H1 (cell line): Measurements from ENCODE around the gene MAD2L2. TPM values are rescaled to one million over a fixed set of nuclear protein-coding genes. Genes with fewer than 3 reads are reported as not detected.

ENCODE experiments used
- CTCF ChIA-PET: fragments of 300-600 bp; sonication (Branson Sonifier 250); formaldehyde crosslinking; loops from one replicate; lab custom pipeline; 2021; ENCODE audit not compliant: partially characterized antibody; lab: Charles Lee
- POLR2A ChIA-PET: fragments of 300-600 bp; sonication (Branson Sonifier 250); formaldehyde crosslinking; loops from one replicate; lab custom pipeline; 2021; ENCODE audit warnings: inconsistent platforms; ENCODE audit not compliant: partially characterized antibody; lab: Charles Lee
- DNase-seq, 2 experiments: peaks; one replicate each; pipeline versions ENCODE4 v3.0.0 to v3.0.0-alpha.2; 2010 to 2022; ENCODE audit warnings: low spot score in 2 of 2, low read depth in 1 of 2, mixed read lengths in 1 of 2
- FAIRE-seq: peaks from 2 replicates; lab custom pipeline; 2011; peaks lifted over from hg19 to GRCh38; lab: Jason Lieb, UNC
- H2AFZ ChIP-seq: 2 replicates; pipeline ENCODE4 v1.8.1; 2012; ENCODE audit warnings: low read length, inconsistent platforms
- H2AK5ac ChIP-seq: 2 replicates; pipeline ENCODE4 v1.6.1; 2013; ENCODE audit warnings: low read depth, low read length
- H2BK120ac ChIP-seq: replicated peaks from 2 replicates; pipeline ENCODE3; 2013; ENCODE audit warnings: low read depth, low read length, inconsistent platforms
- H2BK12ac ChIP-seq: 2 replicates; pipeline ENCODE4 v1.6.1; 2013; ENCODE audit warnings: low read depth, low read length
- H2BK15ac ChIP-seq: 2 replicates; pipeline ENCODE4 v1.6.1; 2013; ENCODE audit warnings: low read length
- H2BK20ac ChIP-seq: 2 replicates; pipeline ENCODE4 v1.6.1; 2013; ENCODE audit warnings: low read length
- H2BK5ac ChIP-seq: 2 replicates; pipeline ENCODE4 v1.6.1; 2013; ENCODE audit warnings: low read depth, low read length
- H3K14ac ChIP-seq: 2 replicates; pipeline ENCODE4 v1.6.1; 2013; ENCODE audit warnings: inconsistent platforms; ENCODE audit not compliant: insufficient read length
- H3K18ac ChIP-seq: 2 replicates; pipeline ENCODE4 v1.6.1; 2013; ENCODE audit warnings: low read length; ENCODE audit errors: extremely low read depth
- H3K23ac ChIP-seq: 2 replicates; pipeline ENCODE4 v1.6.1; 2013; ENCODE audit warnings: inconsistent platforms; ENCODE audit not compliant: insufficient read length
- H3K23me2 ChIP-seq: 2 replicates; pipeline ENCODE4 v1.6.1; 2013; ENCODE audit warnings: low read depth, low read length
- H3K27ac ChIP-seq: 2 replicates; pipeline ENCODE4 v1.6.1; 2011; ENCODE audit warnings: low read depth, low read length, inconsistent platforms
- H3K27me3 ChIP-seq, 4 experiments: replicated peaks in 1 of 4; 1 replicate in 1 of 4; 2 replicates in 3 of 4; pipeline versions ENCODE4 v1.6.1 to v1.8.1; 2011 to 2013; ENCODE audit warnings: low read length in 3 of 4, mild to moderate bottlenecking in 3 of 4, inconsistent platforms in 2 of 4, mixed read lengths in 2 of 4, moderate library complexity in 1 of 4; ENCODE audit not compliant: control insufficient read depth in 3 of 4, insufficient read depth in 3 of 4; ENCODE audit errors: extremely low read depth in 1 of 4
- H3K36me3 ChIP-seq, 4 experiments: 2 replicates each; pipeline versions ENCODE4 v1.6.1 to v1.8.1; 2011 to 2013; ENCODE audit warnings: mild to moderate bottlenecking in 4 of 4, low read length in 3 of 4, moderate library complexity in 2 of 4, control low read depth in 1 of 4, inconsistent platforms in 1 of 4; ENCODE audit not compliant: insufficient read depth in 4 of 4, control insufficient read depth in 2 of 4
- H3K4ac ChIP-seq: replicated peaks from 2 replicates; pipeline ENCODE3; 2013; ENCODE audit warnings: low read length, low read depth, mixed read lengths, inconsistent platforms; ENCODE audit not compliant: insufficient read length
- H3K4me1 ChIP-seq, 4 experiments: replicated peaks in 1 of 4; 1 replicate in 1 of 4; 2 replicates in 3 of 4; pipeline versions ENCODE4 v1.6.1 to v1.8.1; 2011 to 2013; ENCODE audit warnings: low read length in 3 of 4, inconsistent platforms in 2 of 4, mixed read lengths in 1 of 4; ENCODE audit not compliant: insufficient read depth in 4 of 4, control insufficient read depth in 3 of 4
- H3K4me2 ChIP-seq, 2 experiments: 2 replicates each; pipeline versions ENCODE4 v1.6.1 to v1.8.1; 2011 to 2013; ENCODE audit warnings: low read depth in 2 of 2, low read length in 2 of 2, control low read depth in 1 of 2, inconsistent platforms in 1 of 2, mild to moderate bottlenecking in 1 of 2; ENCODE audit not compliant: insufficient read depth in 1 of 2
- H3K4me3 ChIP-seq, 4 experiments: fragments of 200-600, 300-600 bp in 1 of 4; sonication (generic), shearing (Covaris generic), sonication (Bioruptor Twin) in 1 of 4; 2 replicates each; pipeline versions ENCODE4 v1.5.1 to v1.8.1; 2011 to 2016; ENCODE audit warnings: low read length in 4 of 4, low read depth in 3 of 4, control low read depth in 2 of 4, inconsistent platforms in 2 of 4, mild to moderate bottlenecking in 2 of 4, mixed read lengths in 1 of 4, moderate library complexity in 1 of 4; ENCODE audit not compliant: insufficient read depth in 2 of 4; ENCODE audit errors: extremely low read depth in 1 of 4
- H3K56ac ChIP-seq: replicated peaks from 2 replicates; pipeline ENCODE3; 2013; ENCODE audit warnings: low read depth, mild to moderate bottlenecking, mixed read lengths, low read length, inconsistent platforms; ENCODE audit not compliant: insufficient read length
- H3K79me1 ChIP-seq: 2 replicates; pipeline ENCODE4 v1.6.1; 2013; ENCODE audit warnings: low read depth, low read length, control low read depth
- H3K79me2 ChIP-seq, 2 experiments: 2 replicates each; pipeline versions ENCODE4 v1.6.1 to v1.8.1; 2012 to 2013; ENCODE audit warnings: low read length in 2 of 2, mild to moderate bottlenecking in 2 of 2, inconsistent platforms in 1 of 2; ENCODE audit not compliant: insufficient read depth in 2 of 2, control insufficient read depth in 1 of 2
- H3K9ac ChIP-seq, 4 experiments: replicated peaks in 1 of 4; 1 replicate in 1 of 4; 2 replicates in 3 of 4; pipeline versions ENCODE4 v1.6.1 to v1.8.1; 2011 to 2013; ENCODE audit warnings: low read depth in 3 of 4, low read length in 3 of 4, control low read depth in 2 of 4, mild to moderate bottlenecking in 2 of 4, moderate library complexity in 2 of 4, inconsistent platforms in 1 of 4; ENCODE audit errors: extremely low read depth in 1 of 4
- H3K9me3 ChIP-seq, 2 experiments: 2 replicates each; pipeline versions ENCODE4 v1.6.1 to v1.8.1; 2012 to 2013; ENCODE audit warnings: mild to moderate bottlenecking in 2 of 2, moderate library complexity in 2 of 2, control low read depth in 1 of 2, inconsistent platforms in 1 of 2, low read depth in 1 of 2, low read length in 1 of 2, mixed read lengths in 1 of 2; ENCODE audit not compliant: insufficient read depth in 2 of 2
- H4K20me1 ChIP-seq, 2 experiments: replicated peaks in 1 of 2; 2 replicates each; pipeline versions ENCODE3 to v1.8.1; 2011 to 2013; ENCODE audit warnings: inconsistent platforms in 2 of 2, low read length in 2 of 2, mild to moderate bottlenecking in 1 of 2; ENCODE audit not compliant: insufficient read depth in 2 of 2, control insufficient read depth in 1 of 2
- H4K5ac ChIP-seq: 2 replicates; pipeline ENCODE4 v1.6.1; 2013; ENCODE audit warnings: low read length, low read depth, mixed read lengths, inconsistent platforms; ENCODE audit not compliant: insufficient read length
- H4K8ac ChIP-seq: 2 replicates; pipeline ENCODE4 v1.8.0; 2013; ENCODE audit warnings: mild to moderate bottlenecking, moderate library complexity, low read length, inconsistent platforms; ENCODE audit not compliant: insufficient read depth; ENCODE audit errors: extremely low read depth
- H4K91ac ChIP-seq: replicated peaks from 2 replicates; pipeline ENCODE3; 2013; ENCODE audit warnings: low read length, mixed read lengths, inconsistent platforms; ENCODE audit not compliant: insufficient read length
- EGR1 ChIP-seq: IDR thresholded peaks from 2 replicates; pipeline ENCODE4 v1.6.1; 2011; ENCODE audit warnings: low read depth, low read length, borderline replicate concordance
- NANOG ChIP-seq: IDR thresholded peaks from 2 replicates; pipeline ENCODE4 v1.6.1; 2011; ENCODE audit warnings: low read length, low read depth, mild to moderate bottlenecking, inconsistent platforms; ENCODE audit not compliant: insufficient read depth, poor library complexity, severe bottlenecking
- RNF2 ChIP-seq: fragments of 200-900, 300-1000 bp; sonication (generic); IDR thresholded peaks from 2 replicates; pipeline ENCODE4 v1.7.1; 2016; ENCODE audit warnings: borderline replicate concordance, low read depth, mild to moderate bottlenecking, antibody characterized with exemption, low read length; ENCODE audit not compliant: poor library complexity, severe bottlenecking; ENCODE audit errors: missing control alignments
- WGBS, 2 experiments: shearing (Covaris generic) in 1 of 2; methylation state at CpG; one replicate each; pipeline versions ENCODE4 v1.1.6 to v1.1.7; 2013 to 2015; ENCODE audit warnings: low lambda C conversion rate in 2 of 2, mixed read lengths in 2 of 2, inconsistent platforms in 1 of 2, low coverage in 1 of 2, missing lambda C conversion rate in 1 of 2; ENCODE audit not compliant: insufficient replicate concordance in 2 of 2, insufficient coverage in 1 of 2, insufficient read length in 1 of 2; ENCODE audit errors: extremely low coverage in 1 of 2, missing lambda C conversion rate in 1 of 2; 5-methylcytosine and 5-hydroxymethylcytosine counted together
- polyA plus RNA-seq, 7 experiments: library from polyadenylated mRNA; depleted of rRNA in 3 of 7; stranded (reverse) in 5 of 7; unstranded in 2 of 7; fragments of >200 nt in 5 of 7; fragments of 200-250 nt in 2 of 7; gene quantifications; 1 replicate in 5 of 7; 2 replicates in 1 of 7; 4 replicates in 1 of 7; pipeline versions ENCODE4 v1.2.1 to v1.2.3, GENCODE V29; 2011 to 2013; ENCODE audit warnings: missing spikeins in 2 of 7, mixed read lengths in 2 of 7
- total RNA-seq: library from RNA; stranded (reverse); fragmentation: NEBNext Ultra II Directional; extraction: Animal tissue kit (Norgen Biotek cat#: 25700); gene quantifications from 2 replicates; pipeline ENCODE4 v1.2.1, GENCODE V29; 2021

The MAD2L2 gene
- total and polyA plus RNA-seq, 2 of the 8 experiments (the other 6 are each of a cell fraction or from before 2014, with no cell fraction given), result 310 to 469 TPM

GRCh38 chr1:11728126-11728806, 47.3 kb upstream of the MAD2L2 start:
- no peak for DNase-seq
- Histone ChIP-seq H3K14ac (no peak overlapping the region), H3K4me1 (peaks cover 4 to 39% (median 30%) of the 10 kb centered on the region in 4 experiments), H4K20me1 (peaks cover 0 to 1% of the 10 kb centered on the region in 2 experiments), H3K4me3 (no peak overlapping the region), H3K4ac (no peak overlapping the region), H4K8ac (no peak overlapping the region), H2BK120ac (no peak overlapping the region), H3K27me3 (no peaks in the 10 kb centered on the region), H3K56ac (no peak overlapping the region), H4K91ac (peak overlapping the region; percentile 30), H3K36me3 (no peaks in the 10 kb centered on the region), H3K79me1 (no peaks in the 10 kb centered on the region), H2BK12ac (0 out of 2 replicates have a peak overlapping the region, but pooled peaks have one; percentile 98), H3K27ac (no peak overlapping the region), H2AFZ (no peak overlapping the region), H3K18ac (no peak overlapping the region), H3K23ac (no peak overlapping the region), H4K5ac (no peak overlapping the region), H3K23me2 (peaks cover 4% of the 10 kb centered on the region; the same call in 1 of the 2 replicates), H2BK5ac (no peak overlapping the region), H2AK5ac (0 out of 2 replicates have a peak overlapping the region, but pooled peaks have one; percentile 83), H3K79me2 (no peaks in the 10 kb centered on the region), H3K4me2 (no peak overlapping the region), H2BK15ac (no peak overlapping the region), H2BK20ac (no peak overlapping the region), H3K9me3 (no peaks in the 10 kb centered on the region), H3K9ac (no peak overlapping the region)
- CTCF ChIA-PET, result interaction anchor here (1.8 kb wide), 1 partner anchor 9 kb away, joined by 9 read pairs; no protein-coding TSS in a partner anchor
- 87% methylated on average over 4 of the region's 4 CpGs; no CpG with 5 or more reads in 1 of the 2 experiments for WGBS, 2 experiments
- POLR2A ChIA-PET, result interaction anchor here (0.7 to 1.7 kb wide), 4 partner anchors 13 to 38 kb away, joined by 3 to 5 read pairs (median 3); no protein-coding TSS in a partner anchor
- no peak for FAIRE-seq
- TF ChIP-seq NANOG (no peak), EGR1 (no peak), RNF2 (no peak)
